Measurements from ENCODE around the gene CEP162.

- TF ChIP-seq MAFK (IDR thresholded peaks at IDR 0.05; ENCODE audit: low read depth, low read length) (no peak), CTCF (IDR thresholded peaks at IDR 0.05; ENCODE audit: control extremely low read depth in 1 of 3, insufficient read depth in 1 of 3, low read depth in 1 of 3, low read length in 3 of 3) (no peak), TEAD4 (IDR thresholded peaks at IDR 0.05; ENCODE audit: low read depth, low read length) (no peak), POLR2AphosphoS5 (IDR thresholded peaks at IDR 0.05; ENCODE audit: low read depth, low read length) (no peak), EZH2 (IDR thresholded peaks at IDR 0.05; ENCODE audit: low read depth, low read length, severe bottlenecking) (no peak), KDM1A (IDR thresholded peaks at IDR 0.05; ENCODE audit: borderline replicate concordance, low read length) (no peak)
These were observed 45.4 kb downstream of the CEP162 start for GRCh38 chr6:84182001-84182400.

Measured in H1 (cell line).